HCEC 1CT (cell line): ENCODE measurements around the gene SNTB2.

ENCODE experiments used
- DNase-seq: peaks from one replicate; pipeline ENCODE4 v3.0.0-alpha.2; 2017

Gene SNTB2

DNA sequence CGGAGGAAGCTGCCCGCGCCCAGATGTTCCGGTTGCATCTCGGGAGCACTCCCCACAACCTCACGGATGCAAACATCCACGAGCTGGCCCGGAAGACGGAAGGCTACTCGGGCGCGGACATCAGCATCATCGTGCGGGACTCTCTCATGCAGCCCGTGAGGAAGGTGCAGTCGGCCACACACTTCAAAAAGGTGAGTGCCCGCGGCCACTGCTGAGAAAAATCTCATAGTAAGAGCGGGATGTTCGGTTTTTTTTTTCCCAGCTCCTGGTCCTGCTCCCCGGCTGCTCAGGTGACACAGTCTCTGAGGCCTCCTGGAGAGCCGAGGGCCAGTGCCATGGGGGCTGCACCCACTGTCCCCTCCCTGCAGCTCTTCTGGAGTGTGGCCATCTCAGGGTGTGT lies 134.1 kb downstream of the SNTB2 start:
- DNase-seq, result no peak

DNA sequence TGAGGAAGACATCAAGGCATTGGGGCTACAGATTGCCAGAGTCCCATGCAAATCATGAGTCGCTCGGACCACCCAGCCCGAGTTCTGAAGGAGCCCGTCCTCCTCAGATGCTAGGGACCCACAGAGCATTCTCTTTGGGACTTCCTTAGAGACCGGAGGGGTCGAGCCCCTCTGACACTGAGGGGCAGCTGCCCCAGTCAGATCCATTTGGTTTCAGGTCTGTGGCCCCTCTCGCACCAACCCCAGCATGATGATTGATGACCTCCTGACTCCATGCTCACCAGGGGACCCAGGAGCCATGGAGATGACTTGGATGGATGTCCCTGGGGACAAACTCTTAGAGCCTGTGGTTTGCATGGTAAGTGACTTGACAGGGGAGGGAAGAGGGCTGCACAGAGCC lies 135.4 kb downstream of the SNTB2 start:
- DNase-seq, result no peak

DNA sequence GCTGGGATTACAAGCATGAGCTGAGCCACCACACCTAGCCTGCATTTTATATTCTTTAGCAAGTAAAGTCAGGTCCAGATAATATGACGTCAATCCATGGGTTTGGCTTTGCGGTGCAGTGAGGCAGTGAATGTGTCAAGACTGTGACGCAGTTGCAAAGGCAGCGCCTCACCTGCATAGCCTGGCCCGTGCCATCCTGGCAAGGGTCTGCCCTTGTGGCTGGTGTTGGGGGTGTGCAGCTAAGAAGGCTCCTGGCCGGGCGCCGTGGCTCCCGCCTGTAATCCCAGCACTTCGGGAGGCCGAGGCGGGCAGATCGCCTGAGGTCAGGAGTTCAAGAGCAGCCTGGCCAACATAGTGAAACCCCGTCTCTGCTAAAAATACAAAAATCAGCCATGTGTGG lies 136.5 kb downstream of the SNTB2 start:
- no peak for DNase-seq

DNA sequence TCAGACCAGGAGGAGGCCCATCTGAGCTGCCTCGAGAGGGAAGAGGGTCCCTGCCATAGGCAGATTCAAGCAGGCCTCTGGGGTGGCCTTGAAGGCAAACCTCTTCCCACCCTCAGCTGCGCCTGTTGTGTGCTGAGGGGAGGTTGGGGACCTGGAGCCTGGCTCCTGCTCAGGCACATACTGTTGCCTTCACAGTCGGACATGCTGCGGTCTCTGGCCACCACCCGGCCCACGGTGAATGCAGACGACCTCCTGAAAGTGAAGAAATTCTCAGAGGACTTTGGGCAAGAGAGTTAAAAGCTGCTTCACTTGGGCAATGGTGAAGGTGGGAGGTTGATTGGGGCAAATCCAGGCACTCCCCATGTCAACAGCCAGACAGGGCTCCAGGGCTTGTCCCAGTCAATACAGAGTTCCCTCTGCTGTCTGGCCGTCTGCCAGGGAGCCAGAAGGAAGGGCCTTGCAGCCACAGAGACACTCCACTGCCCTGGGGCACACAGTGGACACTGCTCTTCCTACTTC lies 137.1 kb downstream of the SNTB2 start:
- DNase-seq, result no peak

DNA sequence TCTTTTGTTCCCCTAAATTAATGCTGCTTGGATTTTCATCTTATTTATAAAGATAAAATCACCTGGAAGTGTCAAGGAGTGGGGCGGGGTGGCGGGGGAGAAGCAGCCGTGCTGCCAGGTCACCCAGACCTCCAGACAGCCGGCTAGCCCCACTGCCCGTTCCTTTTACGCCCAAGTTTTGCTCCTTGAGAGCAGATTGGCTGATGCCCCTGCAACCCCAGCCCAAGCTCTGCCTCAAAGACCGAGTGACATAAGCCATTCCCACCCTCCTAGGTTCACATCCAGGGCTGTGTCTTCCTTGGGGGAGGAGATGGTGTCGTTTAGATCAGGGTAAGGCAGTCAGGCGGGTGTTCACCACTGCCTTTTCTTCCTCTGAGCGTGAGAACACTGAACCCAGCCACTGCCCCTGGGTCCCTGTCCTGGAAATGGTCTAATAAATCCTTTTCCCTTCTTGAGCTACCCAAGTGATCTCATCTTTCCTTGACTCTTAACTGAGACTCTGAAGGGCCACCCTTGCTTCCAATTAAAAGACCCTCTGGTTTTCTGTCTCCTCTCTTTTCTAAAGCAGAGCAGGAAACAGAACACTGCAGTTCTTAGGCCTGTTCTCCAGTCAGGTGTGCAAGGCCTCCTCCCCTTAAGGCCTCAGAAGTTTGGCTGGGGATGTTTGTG lies 137.8 kb downstream of the SNTB2 start:
- DNase-seq, result no peak

DNA sequence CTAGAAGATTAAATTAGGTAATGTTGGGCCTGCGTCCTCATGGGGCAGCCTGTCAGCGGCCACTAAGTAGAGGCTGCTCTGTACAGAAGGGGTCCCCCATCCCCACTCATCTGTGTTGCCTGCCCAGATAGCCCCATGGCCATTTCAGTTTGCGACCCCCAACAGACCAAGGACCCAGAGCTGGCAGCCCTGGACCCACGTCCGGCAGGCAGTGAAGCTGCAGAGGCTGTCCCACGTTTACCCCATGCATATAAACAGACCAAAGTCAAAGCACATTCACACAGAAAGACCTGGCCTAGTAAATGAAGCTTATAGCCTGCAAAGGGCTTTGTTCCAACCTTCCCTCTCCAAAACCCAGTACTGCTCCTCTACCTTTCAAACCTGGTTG lies 138.8 kb downstream of the SNTB2 start:
- no peak for DNase-seq

DNA sequence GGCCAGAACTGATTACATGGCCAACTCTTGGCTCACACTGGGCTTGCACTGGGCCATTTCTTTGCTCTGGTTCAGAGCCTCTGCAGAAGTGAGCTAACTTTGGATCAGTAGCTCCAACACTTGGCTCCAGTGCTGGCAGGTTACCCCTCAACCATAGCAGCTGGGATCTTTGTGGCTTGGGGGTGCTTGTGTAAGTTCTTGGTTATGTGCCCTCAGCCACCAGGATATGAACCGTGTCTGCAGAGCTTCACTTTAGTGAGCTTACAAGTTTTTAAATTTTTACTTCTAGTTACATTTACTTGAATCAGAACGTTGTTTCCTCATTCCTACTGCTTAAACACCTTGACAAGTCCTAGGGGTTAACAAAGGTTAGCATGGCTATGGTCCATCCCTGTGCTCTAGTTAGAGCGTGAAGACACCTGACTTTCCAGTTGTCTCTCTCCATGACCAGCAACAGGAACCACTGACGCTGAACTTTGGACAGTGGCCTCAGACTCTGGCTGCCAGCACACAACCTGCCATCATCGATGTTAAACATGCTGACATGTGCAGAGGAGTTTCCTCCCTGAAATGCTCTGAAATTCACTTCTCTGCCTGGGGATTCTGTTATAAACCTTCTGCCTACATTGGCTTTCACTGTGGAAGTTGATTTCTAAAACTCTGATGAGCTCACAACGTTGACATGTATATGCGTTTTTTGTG lies 139.4 kb downstream of the SNTB2 start:
- no peak for DNase-seq

DNA sequence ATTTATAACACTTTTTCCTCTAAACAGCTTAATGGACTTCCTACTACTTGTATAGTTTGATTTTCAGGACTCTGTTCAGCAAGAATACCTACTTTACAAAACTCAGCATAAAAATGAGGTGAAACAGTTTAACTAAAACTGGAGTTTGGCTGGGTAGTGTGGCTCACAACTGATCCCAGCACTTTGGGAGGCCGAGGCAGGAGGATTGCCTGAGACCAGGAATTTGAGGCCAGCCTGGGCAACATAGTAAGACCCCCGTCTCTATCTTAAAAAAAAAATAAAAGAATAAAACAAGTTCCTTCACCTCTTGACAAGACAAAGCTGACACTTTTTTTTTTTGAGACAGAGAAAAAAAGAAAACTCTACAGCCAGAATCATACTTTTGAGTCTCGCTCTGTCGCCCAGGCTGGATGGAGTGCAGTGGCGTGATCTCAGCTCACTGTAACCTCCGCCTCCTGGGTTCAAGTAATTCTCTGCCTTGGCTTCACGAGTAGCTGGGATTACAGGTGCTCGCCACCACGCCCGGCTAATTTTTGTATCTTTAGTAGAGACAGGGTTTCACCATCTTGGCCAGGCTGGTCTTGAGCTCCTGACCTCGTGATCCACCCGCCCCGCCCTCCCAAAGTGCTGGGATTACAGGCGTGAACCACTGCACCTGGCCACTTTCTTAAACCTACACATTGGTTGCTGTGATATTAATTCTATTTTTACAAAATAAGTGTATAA lies 140.8 kb downstream of the SNTB2 start:
- no peak for DNase-seq

DNA sequence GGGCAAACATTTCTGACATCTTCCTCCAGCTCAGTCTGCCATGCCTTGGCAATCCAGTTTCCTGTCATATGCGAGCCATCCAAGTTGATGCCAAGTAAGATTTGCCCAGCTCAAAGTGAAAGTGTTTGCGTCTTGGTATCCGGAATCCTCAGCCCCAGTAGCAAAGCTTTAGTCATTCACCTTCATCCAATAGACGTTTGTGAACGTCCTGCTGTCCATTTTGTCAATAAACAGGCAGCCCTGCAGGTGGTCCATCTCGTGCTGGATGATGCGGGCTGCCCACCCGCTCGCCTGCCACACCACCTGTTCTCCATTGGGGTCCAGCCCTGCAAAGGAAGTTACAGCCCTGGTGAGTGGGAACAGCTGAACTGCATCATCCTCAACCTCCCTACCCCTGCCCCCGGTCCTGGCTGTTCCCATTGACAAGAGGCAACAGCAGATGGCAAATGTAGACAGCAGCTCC lies 141.9 kb downstream of the SNTB2 start:
- peak; percentile 34 for DNase-seq

DNA sequence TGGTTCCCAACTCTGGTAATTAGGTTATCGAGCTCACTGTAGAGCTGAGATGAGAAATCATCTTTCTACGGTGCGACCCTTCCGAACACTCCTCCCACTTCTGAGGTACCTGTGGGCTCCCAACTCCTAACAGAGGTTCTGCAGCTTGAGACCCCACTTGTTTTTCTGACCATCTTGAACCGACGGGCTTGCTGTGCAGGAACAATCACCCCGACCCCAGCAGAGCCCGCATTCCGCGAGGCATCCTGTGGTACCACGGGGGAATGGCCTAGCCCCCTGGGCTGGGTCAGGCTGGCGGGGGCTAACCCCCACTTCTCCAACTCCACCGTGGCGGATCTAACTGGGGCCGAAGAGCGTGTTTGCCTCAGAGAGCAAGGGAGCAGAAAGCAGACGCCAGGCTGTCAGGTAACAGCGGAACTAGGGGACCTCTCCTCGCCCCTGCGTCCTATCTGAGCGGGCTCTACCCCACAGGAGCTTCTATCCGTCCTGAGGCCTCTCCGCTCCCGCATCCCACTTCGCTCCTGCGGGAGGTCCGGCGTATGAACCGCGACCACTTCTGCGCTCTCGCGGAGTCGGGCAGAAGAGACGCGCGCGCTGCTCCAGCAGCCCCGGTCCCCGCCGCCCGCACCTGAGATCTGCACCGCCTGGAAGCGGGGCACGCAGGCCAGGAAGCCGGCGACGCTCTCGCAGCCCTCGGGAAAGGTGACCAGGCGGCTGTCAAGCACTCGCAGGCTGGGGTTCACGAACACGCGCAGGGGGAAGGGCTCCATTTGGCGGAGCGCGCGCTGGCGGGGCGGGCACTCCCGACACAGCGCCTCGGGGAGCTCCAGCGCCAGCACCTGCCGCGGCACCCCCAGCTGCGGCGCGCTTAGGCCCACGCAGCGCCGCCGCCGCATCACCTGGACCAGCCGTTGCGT lies 142.7 kb downstream of the SNTB2 start:
- DNase-seq, result no peak

DNA sequence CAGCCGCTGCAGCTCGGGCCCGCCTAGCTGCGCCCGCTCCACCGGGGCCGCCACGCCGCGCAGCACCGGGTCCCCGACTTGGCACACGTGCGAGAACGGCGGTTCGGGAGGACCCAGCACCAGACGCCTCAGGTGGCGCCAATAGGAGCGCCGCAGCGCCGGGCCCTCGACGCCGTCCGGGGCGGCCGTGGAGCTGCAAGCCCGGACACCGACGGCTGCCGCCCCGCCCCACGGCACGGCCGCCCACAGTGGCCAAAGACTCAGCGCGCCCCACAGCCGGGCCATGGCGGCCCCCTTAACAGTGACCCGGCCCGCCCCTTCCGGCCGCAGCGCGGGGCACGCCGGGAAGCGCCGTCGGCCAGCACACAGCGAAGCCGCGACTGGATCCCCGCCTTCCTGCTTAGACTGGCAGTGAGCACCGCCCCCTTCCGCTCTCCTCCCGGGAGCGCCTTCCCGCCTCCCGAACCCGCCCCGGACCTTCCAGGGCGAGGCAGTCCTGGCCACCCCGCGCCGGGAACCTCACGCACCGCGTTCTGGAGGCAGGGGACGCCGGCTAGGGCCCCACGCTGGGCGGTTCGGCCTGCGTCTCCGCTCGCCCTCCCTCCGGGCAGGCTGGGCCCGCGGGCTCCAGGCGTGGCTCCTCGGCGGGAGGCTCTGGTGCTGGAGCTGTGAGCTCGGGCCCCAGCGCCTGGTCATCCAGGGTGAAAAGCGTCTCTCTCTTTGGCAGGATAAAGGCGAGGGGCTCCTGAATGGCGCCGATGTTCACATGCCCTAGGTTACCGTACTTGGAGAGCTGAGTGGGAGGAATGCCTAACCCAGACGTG lies 143.5 kb downstream of the SNTB2 start, which contains the start of gene PDF:
TSS of gene PDF (minus strand) at position 303 of the 824 bp plus-strand sequence. CDS start at position 285, 18 bp downstream.
- DNase-seq, result peak; percentile 95

DNA sequence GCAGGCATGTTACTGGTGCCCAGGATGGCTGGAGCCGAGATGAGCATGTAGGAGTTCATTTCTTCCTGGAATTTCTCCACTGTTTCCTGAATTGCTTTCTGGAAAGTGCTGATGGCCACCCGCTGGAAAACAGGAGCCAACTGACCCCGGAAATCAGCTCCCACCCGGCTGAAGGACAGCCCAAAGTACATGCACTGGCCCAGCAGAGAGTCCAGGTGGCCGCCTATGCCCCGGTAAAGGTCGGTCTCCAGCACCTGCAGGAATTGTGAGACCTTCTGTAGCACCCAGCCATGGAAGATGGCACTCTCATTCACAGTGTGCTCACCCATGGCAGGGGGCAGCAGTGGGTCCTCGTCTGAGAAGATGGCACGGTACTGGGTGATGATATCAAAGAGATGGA lies 147.7 kb downstream of the SNTB2 start:
- DNase-seq, result no peak

DNA sequence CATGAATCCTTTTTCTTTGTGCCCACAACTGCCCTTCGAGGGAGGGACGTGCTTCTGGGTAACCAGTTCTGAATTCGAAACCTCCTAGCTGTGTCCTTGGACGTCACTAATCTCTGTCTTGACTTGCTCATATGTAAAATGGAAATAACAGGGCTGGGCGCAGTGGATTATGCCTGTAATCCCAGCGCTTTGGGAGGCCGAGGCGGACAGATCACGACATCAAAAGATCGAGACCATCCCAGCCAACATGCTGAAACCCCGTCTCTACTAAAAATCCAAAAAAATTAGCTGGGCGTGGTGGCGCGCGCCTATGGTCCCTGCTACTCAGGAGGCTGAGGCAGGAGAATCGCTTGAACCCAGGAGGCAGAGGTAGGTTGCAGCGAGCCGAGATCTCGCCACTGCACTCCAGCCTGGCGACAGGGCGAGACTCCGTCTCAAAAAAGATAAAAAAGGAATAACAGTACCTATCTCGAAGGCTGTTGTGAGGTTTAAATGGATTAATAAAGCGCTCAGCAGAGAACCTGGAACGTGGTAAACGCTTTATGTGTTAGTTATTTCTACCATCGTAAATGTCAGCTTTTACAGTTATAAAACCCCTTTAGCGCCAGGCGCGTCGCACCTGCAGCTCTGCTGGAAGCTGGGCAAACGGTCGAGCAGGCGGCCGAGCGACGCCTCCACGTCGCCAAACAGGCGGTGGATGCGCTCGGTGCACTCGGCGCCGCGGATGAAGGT lies 151.8 kb downstream of the SNTB2 start:
- DNase-seq, result no peak

DNA sequence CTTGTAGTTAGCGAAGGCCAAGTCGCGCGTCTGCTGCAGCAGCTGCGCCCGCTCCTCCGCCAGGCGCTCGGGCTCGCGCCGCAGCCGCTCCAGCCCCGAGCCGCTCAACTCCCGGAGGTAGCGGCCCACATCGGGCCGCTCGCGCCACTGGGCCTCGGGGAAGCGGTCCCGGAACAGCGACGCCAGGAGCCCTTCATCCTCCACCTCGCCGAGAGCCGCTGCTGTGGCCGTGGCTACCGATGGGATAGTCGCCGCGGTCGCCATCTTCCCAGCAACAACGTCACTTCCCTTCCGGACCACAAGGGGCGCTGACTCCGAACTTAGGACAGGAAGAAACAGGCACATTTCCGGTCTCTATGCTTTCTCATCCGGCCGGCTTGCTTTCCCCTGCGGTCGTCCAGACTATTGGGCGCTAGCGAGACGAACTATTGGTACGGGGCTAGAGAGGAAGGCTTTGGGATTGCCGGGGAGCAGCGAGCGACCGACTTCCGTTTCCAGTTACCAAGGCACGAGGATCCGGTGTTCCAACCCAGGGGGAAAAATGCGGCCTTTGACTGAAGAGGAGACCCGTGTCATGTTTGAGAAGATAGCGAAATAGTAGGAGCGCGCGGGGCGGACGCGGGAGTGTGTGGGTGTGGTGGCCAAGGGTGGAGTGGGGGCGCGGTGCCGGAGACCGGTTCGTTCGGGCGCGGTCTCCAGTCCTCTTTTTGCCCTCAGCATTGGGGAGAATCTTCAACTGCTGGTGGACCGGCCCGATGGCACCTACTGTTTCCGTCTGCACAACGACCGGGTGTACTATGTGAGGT lies 152.5 kb downstream of the SNTB2 start, which contains the start of the genes COG8 and NIP7:
TSS of gene COG8 (minus strand) at position 276 of the 806 bp plus-strand sequence. CDS start at position 264, 12 bp downstream.
TSS of gene NIP7 (plus strand) at position 484 of the 806 bp plus-strand sequence. CDS start at position 542, 58 bp downstream.
- peak; percentile 99 for DNase-seq

DNA sequence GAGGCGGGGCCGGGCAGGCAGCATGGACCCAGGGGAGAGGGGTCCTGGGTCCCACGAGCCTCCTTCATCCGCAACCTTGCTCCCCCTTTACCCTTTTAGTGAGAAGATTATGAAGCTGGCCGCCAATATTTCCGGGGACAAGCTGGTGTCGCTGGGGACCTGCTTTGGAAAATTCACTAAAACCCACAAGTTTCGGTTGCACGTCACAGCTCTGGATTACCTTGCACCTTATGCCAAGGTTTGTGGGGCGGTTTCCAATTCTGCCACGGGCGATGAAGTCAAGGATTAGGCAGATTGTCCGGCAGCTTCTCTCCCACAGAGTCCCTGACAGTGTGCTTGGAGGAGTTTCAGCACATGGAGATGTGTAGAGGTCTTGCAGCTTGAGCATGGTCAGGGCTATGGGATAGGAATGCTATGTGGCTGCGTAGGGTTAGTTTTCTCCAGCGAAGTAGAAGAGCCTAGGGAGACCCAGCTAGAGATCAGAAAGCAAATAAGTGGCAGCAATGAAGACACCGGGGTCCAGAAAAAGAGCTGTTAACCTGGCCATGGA lies 153.2 kb downstream of the SNTB2 start:
- DNase-seq, result no peak

DNA sequence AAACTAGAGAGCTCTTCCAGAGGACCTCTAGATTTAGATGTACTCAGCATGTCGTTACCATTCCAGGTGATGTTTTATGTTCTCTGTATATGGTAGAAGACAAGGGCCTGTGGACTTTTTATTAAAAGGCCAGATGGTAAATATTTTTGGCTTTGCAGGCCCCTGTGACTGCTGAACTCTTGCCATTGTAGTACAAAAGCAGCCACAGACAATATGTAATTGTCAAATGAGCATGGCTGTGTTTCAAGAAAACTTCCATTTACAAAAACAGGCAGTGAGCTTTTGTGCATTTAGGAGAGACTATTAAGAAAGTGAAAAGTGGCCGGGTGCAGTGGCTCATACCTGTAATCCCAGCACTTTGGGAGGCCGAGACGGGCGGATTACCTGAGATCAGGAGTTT lies 157.2 kb downstream of the SNTB2 start:
- DNase-seq, result no peak

DNA sequence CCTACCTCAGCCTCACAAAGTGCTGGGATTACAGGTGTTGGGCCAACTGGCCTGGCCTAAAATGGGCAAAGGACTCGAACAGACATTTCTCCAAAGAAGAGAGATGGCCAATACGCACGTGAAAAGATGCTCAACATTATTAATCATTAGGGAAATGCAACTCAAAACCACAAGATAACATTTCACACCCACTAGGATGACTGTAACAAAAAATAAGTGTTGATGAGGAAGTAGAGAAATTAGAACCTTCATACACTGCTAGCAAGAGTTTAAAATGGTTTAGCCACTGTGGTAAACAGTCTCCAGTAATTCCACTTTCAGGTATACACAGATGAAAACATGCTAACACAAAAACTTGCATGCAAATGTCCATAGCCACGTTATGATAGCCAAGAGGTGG lies 159.0 kb downstream of the SNTB2 start:
- DNase-seq, result no peak

DNA sequence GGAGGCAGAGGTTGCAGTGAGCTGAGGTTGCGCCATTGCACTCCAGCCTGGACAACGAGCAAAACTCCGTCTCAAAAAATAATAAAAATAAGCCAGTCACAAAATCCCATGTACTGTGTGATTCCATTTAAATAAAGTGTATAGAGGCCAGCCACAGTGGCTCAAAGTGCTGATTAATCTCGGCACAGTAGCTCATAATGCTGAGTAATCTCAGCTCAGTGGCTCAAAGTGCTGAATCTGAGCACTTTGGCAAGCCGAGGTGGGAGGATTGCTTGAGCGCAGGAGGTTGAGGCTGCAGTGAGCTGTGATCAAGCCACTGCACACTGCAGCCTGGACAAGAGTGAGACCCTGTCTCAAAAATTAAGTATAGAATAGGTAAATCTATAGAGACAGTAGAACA lies 159.7 kb downstream of the SNTB2 start:
- no peak for DNase-seq

DNA sequence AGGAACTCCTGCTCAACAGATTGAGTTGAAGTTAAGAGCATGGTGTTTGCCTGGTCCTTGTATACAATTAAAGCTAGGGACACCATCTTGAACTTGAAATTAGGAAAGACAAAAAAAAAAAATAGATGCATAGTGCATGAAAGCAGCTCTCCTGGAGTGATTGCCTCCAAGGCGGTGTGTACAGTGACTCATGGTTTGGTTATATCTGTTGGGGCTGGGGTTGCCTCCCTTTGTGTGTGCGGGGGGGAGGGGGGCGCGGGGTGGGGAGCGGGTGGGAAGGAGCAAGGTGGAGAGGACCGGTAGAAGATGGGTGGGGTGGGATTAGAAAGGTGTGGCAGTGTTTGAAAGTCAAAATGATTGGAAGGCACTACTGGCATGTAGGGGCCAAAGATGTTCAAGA lies 161.3 kb downstream of the SNTB2 start:
- DNase-seq, result no peak
